GM23338 (cell line): Measurements from ENCODE around the gene CRKL.

Experiments used
- CREB1 ChIP-seq: fragments of 250-450 bp; sonication (Bioruptor Pico); IDR thresholded peaks from 2 replicates; pipeline ENCODE4 v1.5.0; 2020; ENCODE audit warnings: low read depth, mild to moderate bottlenecking, moderate library complexity
- CTCF ChIP-seq, 2 experiments: fragments of 200-600 bp in 1 of 2; sonication (generic) in 1 of 2; conservative IDR thresholded peaks; 2 replicates each; pipeline versions ENCODE4 v1.5.1 to v1.6.1; 2016 to 2017; ENCODE audit warnings: antibody characterized with exemption in 2 of 2, low read depth in 2 of 2, mild to moderate bottlenecking in 2 of 2, moderate library complexity in 1 of 2
- REST ChIP-seq: IDR thresholded peaks from one replicate; pipeline ENCODE4 v1.6.1; 2018; ENCODE audit warnings: antibody characterized with exemption; ENCODE audit not compliant: unreplicated experiment

- TF ChIP-seq CREB1 (CRISPR knock-in tag) (no peak), CTCF (conservative IDR thresholded peaks at IDR 0.05; ENCODE audit: low read depth in 2 of 2) (no peak), REST (no peak)
Observed at GRCh38 chr22:20968281-20968977, 51.2 kb downstream of the CRKL start.
